Panc1 (cell line): ENCODE measurements around the gene OLFM3. TPM values are rescaled to one million over a fixed set of nuclear protein-coding genes. Genes with fewer than 3 reads are reported as not detected.

Experiments used
- ATAC-seq: fragments of 200-7000 bp; cut with Tn5 transposase; 2 replicates; pipeline ENCODE4 v1.9.1; 2020; ENCODE audit warnings: mild to moderate bottlenecking, moderate library complexity
- BruUV-seq: library from RNA; stranded (reverse); fragments of 400-500 nt; replicated peaks from 2 replicates; lab custom pipeline; 2021; lab: Mats Ljungman, UMichigan
- CTCF ChIA-PET: fragments of 300-600 bp; sonication (Branson Sonifier 250); formaldehyde crosslinking; loops from one replicate; lab custom pipeline; 2022; ENCODE audit warnings: antibody characterized with exemption; lab: Charles Lee
- POLR2A ChIA-PET: fragments of 300-600 bp; sonication (Branson Sonifier 250); formaldehyde crosslinking; loops from one replicate; lab custom pipeline; 2022; ENCODE audit warnings: antibody characterized with exemption; lab: Charles Lee
- DNase-seq: peaks from one replicate; pipeline ENCODE4 v3.0.0-alpha.2; 2010; ENCODE audit warnings: low read depth, low spot score
- H3K27ac ChIP-seq: 2 replicates; pipeline ENCODE4 v1.5.1; 2011; ENCODE audit warnings: mild to moderate bottlenecking, low read length, inconsistent platforms
- H3K27me3 ChIP-seq: fragments of 200-500 bp; sonication (Bioruptor generic); 2 replicates; pipeline ENCODE4 v1.6.0; 2014; ENCODE audit warnings: low read length, inconsistent platforms; ENCODE audit not compliant: control insufficient read depth, insufficient read depth
- H3K36me3 ChIP-seq: fragments of 200-500 bp; sonication (Bioruptor generic); 2 replicates; pipeline ENCODE4 v1.5.1; 2014; ENCODE audit warnings: inconsistent platforms, mild to moderate bottlenecking, low read length, moderate library complexity; ENCODE audit not compliant: control insufficient read depth, insufficient read depth
- H3K4me1 ChIP-seq: 2 replicates; pipeline ENCODE4 v1.5.1; 2011; ENCODE audit warnings: inconsistent platforms, mild to moderate bottlenecking, low read length, moderate library complexity; ENCODE audit not compliant: control insufficient read depth, insufficient read depth
- H3K4me3 ChIP-seq, 2 experiments: 2 replicates each; pipeline ENCODE4 v1.5.1; 2011 to 2012; ENCODE audit warnings: low read depth in 2 of 2, low read length in 2 of 2, mild to moderate bottlenecking in 2 of 2, inconsistent platforms in 1 of 2, moderate library complexity in 1 of 2
- H3K9me3 ChIP-seq: fragments of 200-500 bp; sonication (Bioruptor generic); 2 replicates; pipeline ENCODE4 v1.5.1; 2014; ENCODE audit warnings: low read depth, mild to moderate bottlenecking, inconsistent platforms, low read length, moderate library complexity; ENCODE audit not compliant: control insufficient read depth, insufficient read depth
- POLR2AphosphoS5 ChIP-seq: IDR thresholded peaks from 2 replicates; pipeline ENCODE4 v1.6.1; 2012; ENCODE audit warnings: mild to moderate bottlenecking, low read depth, low read length, moderate library complexity
- REST ChIP-seq, 2 experiments: IDR thresholded peaks; 2 replicates each; pipeline ENCODE4 v1.6.1; 2011 to 2012; ENCODE audit warnings: low read depth in 2 of 2, control low read depth in 1 of 2, low read length in 1 of 2, mild to moderate bottlenecking in 1 of 2, moderate library complexity in 1 of 2; ENCODE audit not compliant: insufficient read depth in 1 of 2
- SIN3A ChIP-seq: IDR thresholded peaks from 2 replicates; pipeline ENCODE4 v1.6.1; 2012; ENCODE audit warnings: low read depth, mild to moderate bottlenecking, low read length, moderate library complexity, borderline replicate concordance; ENCODE audit not compliant: insufficient read depth
- TCF7L2 ChIP-seq: IDR thresholded peaks from 2 replicates; pipeline ENCODE4 v1.6.1; 2011; ENCODE audit warnings: mild to moderate bottlenecking, low read depth, low read length, inconsistent platforms
- in situ Hi-C: cut with HindIII; loops from 2 replicates; pipeline ENCODE4 v1.10.0; 2016; ENCODE audit warnings: low sequenced_read_pairs, low pct_unique_long_range_greater_than_20kb
- intact Hi-C: fragments of 100-400 bp; cut with micrococcal nuclease; formaldehyde crosslinking; loops from one replicate; pipeline ENCODE4 v1.10.0; 2022; ENCODE audit not compliant: unreplicated experiment
- total RNA-seq: library from RNA; stranded (reverse); gene quantifications from one replicate; pipeline ENCODE4 v1.2.1, GENCODE V29; 2021; ENCODE audit not compliant: unreplicated experiment
- TF ChIP-seq, protein P1 (sequence below): fragments of 450-650 bp; IDR thresholded peaks from 2 replicates; pipeline ENCODE4 v1.5.1; 2017; ENCODE audit warnings: mild to moderate bottlenecking

OLFM3 gene
- total RNA-seq, 1 experiment from 2014 or later: not detected

DNA sequence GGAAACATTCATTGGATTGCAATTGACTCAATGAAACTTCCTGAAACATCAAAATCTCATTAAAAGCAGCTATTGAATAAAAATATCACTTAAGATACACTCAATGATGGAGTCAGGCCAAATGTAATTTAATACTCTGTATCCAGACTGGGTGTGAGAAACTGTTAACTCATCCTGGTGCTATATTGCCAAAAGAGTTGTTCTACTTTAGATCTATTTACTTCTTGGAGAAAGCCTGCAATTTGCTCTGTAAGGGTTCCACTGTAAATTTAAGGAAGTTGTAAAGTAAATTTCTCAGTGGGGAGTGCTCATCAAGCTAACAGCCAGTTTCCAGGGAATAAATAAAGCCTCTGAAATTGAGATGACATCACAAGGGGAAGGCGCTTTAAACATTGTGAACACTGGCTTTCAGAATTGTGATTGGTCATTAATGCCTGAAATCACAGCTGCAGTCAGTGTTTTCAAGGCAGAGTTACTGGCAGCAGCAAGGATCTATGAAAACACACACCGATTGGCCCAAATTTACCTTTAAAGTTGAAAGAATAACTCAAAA lies 91.4 kb downstream of the OLFM3 start:
- Histone ChIP-seq H3K4me1 (no peaks in the 10 kb centered on the region), H3K36me3 (no peaks in the 10 kb centered on the region), H3K9me3 (no peaks in the 10 kb centered on the region), H3K27me3 (no peaks in the 10 kb centered on the region), H3K4me3 (no peak overlapping the region), H3K27ac (no peak overlapping the region)
- DNase-seq (no peak), ATAC-seq (no peak)
- ChIA-PET CTCF (no interaction called here), POLR2A (no interaction called here)
- intact Hi-C loops: no loop called here
- in situ Hi-C loops: no loop called here
- BruUV-seq: no TSS peak
- no peak for TF ChIP-seq TCF7L2
- no peak for TF ChIP-seq SIN3A
- TF ChIP-seq POLR2AphosphoS5: no peak
- TF ChIP-seq, protein P1, sequence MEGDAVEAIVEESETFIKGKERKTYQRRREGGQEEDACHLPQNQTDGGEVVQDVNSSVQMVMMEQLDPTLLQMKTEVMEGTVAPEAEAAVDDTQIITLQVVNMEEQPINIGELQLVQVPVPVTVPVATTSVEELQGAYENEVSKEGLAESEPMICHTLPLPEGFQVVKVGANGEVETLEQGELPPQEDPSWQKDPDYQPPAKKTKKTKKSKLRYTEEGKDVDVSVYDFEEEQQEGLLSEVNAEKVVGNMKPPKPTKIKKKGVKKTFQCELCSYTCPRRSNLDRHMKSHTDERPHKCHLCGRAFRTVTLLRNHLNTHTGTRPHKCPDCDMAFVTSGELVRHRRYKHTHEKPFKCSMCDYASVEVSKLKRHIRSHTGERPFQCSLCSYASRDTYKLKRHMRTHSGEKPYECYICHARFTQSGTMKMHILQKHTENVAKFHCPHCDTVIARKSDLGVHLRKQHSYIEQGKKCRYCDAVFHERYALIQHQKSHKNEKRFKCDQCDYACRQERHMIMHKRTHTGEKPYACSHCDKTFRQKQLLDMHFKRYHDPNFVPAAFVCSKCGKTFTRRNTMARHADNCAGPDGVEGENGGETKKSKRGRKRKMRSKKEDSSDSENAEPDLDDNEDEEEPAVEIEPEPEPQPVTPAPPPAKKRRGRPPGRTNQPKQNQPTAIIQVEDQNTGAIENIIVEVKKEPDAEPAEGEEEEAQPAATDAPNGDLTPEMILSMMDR: no peak
- no peak for TF ChIP-seq REST (IDR thresholded peaks at IDR 0.05; ENCODE audit: insufficient read depth in 1 of 2, low read depth in 2 of 2, low read length in 1 of 2)

DNA sequence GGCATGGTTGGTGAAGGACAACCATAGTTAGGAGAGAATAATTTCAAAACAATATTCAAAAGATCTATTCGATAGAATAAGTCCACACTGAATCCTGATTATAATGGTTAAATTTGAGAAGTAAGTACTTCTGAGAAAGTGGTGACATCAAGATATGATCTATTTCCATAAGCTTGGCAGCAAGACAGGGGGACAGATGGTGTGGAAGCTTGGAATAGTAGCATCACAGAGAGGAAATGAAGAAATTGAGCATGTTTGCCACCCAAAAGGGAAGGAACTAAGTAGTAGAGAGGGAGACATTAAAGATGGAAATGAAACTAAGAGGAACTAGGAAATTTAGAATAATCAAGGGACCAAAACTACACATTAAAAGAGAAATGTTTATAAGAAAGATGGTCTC lies 94.5 kb downstream of the OLFM3 start:
- DNase-seq (no peak), ATAC-seq (no peak)
- BruUV-seq: no TSS peak
- POLR2A ChIA-PET: no interaction called here
- Histone ChIP-seq H3K27ac (no peak overlapping the region), H3K27me3 (no peaks in the 10 kb centered on the region), H3K4me3 (no peak overlapping the region), H3K9me3 (no peaks in the 10 kb centered on the region), H3K4me1 (no peaks in the 10 kb centered on the region), H3K36me3 (no peaks in the 10 kb centered on the region)
- no peak for TF ChIP-seq TCF7L2
- TF ChIP-seq REST (IDR thresholded peaks at IDR 0.05; ENCODE audit: insufficient read depth in 1 of 2, low read depth in 2 of 2, low read length in 1 of 2): no peak
- no peak for TF ChIP-seq POLR2AphosphoS5
- CTCF ChIA-PET: no interaction called here
- in situ Hi-C loops: no loop called here
- intact Hi-C loops: no loop called here
